Stimulated activated memory B cell treated with anti-CD40 and anti-IgM and Interleukin-4, amounts not matched to agents 10 μg/mL and 1 μg/mL and 100 μg/mL, for 72 hours (primary cell): ENCODE results near the gene NUP214.
A peak's percentile ranks its signal among the peaks of the same experiment; 100 is the strongest.
"Not testable (repeated sequence)": the region's sequence is repeated elsewhere in the genome, so short reads cannot be mapped to it uniquely, and the experiment has no call there.

Source experiments
- ATAC-seq: fragments of 150-1000 bp; cut with Tn5 transposase; 2 replicates; pipeline ENCODE4 v1.10.0; 2021
- H3K27ac Mint-ChIP-seq: one replicate; pipeline ENCODE4 v1.8.0; 2022; ENCODE audit warnings: mild to moderate bottlenecking, mixed read lengths
- H3K27me3 Mint-ChIP-seq: one replicate; pipeline ENCODE4 v1.8.0; 2022; ENCODE audit warnings: mixed read lengths
- H3K36me3 Mint-ChIP-seq: one replicate; pipeline ENCODE4 v1.8.0; 2022; ENCODE audit warnings: mixed read lengths
- H3K4me1 Mint-ChIP-seq: one replicate; pipeline ENCODE4 v1.8.0; 2022; ENCODE audit warnings: mixed read lengths
- H3K4me3 Mint-ChIP-seq: one replicate; pipeline ENCODE4 v1.8.0; 2022; ENCODE audit warnings: mild to moderate bottlenecking, moderate library complexity, mixed read lengths
- H3K9me3 Mint-ChIP-seq: one replicate; pipeline ENCODE4 v1.8.0; 2022; ENCODE audit warnings: mixed read lengths

The NUP214 gene

DNA sequence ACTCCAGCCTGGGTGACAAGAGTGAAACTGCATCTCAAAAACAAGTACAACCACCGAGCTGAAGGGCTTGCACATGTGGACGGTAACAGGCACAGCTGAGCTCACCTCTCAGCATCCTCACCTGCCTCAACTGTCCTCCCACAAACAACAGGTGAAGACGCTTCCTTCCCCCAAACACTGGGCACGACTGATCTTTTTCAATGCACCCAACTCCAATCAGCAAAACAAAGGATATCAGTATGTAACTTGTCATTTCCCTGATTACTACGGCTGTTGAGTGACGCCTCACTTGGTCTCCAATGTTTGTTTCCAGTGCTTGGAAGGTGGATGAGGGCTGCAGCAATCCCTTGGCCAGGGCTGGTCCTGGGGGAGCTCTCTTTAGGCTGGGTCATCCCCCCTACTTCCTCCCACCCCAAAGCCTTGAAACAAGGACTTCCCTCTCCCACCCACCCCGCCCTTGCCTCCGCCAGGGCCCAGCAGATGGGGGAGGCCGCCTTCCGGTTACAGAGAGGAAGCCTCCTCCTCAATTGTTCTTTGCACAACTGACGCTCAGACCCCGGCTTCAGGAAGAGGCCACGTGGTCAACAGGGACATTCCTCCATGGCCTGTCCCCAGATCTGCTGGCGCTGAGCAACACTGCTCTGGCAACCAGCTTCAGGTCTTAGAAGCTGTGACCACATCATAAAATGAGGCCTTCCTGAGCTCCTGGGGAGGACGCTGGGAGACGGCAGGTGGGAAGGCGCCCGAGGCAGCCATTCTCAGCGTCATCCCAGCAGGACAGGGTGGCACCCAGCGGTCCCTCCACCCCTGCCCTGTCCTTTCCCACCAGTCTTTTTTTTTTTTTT, 145.0 kb downstream of the NUP214 start:
- Mint-ChIP-seq H3K9me3 (no peaks in the 10 kb centered on the region), H3K27me3 (no peaks in the 10 kb centered on the region), H3K4me3 (peak overlapping the region; percentile 75), H3K36me3 (peaks cover 12% of the 10 kb centered on the region), H3K27ac (peak overlapping the region; percentile 97), H3K4me1 (peaks cover 92% of the 10 kb centered on the region)
- ATAC-seq = peak; percentile 32

GRCh38 chr9:131271016-131271273, 145.6 kb downstream of the NUP214 start:
- H3K36me3 Mint-ChIP-seq, H3K27me3 Mint-ChIP-seq, ATAC-seq, H3K9me3 Mint-ChIP-seq: not testable (repeated sequence)
- Mint-ChIP-seq H3K4me1 (peaks cover 91% of the 10 kb centered on the region), H3K27ac (peak overlapping the region; percentile 97), H3K4me3 (peak overlapping the region; percentile 75)

- Mint-ChIP-seq H3K9me3 (no peaks in the 10 kb centered on the region), H3K4me1 (peaks cover 91% of the 10 kb centered on the region), H3K36me3 (peaks cover 7% of the 10 kb centered on the region), H3K4me3 (no peak overlapping the region), H3K27ac (peak overlapping the region; percentile 97), H3K27me3 (no peaks in the 10 kb centered on the region)
- no peak for ATAC-seq
These were observed 146.1 kb downstream of the NUP214 start for GRCh38 chr9:131271506-131271931.

DNA sequence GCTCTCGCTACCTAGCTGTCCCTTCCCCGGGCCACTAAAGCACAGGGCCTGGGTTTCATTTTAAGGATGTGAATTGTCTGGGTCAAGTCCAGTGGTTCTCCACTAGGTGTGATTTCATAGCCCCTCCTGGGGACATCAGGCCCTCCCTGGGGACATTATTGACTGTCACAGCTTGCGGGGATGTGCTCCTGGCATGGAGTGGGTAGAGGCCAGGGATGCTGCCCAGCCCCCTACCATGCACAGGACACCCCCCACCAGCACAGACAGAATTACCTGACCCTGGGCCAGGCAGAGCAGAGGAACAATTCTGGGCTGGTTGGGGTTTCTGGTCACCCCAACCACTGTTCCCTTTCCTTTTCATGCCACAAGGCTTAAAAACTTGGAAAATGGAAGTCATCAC, 146.8 kb downstream of the NUP214 start:
- H3K4me1 Mint-ChIP-seq = peaks cover 84% of the 10 kb centered on the region
- no peak for ATAC-seq
- H3K36me3 Mint-ChIP-seq = peaks cover 5% of the 10 kb centered on the region
- peak overlapping the region; percentile 67 for H3K4me3 Mint-ChIP-seq
- no peaks in the 10 kb centered on the region for H3K9me3 Mint-ChIP-seq
- no peaks in the 10 kb centered on the region for H3K27me3 Mint-ChIP-seq
- peak overlapping the region; percentile 97 for H3K27ac Mint-ChIP-seq

- peaks cover 84% of the 10 kb centered on the region for H3K4me1 Mint-ChIP-seq
- H3K27me3 Mint-ChIP-seq = no peaks in the 10 kb centered on the region
- peak overlapping the region; percentile 97 for H3K27ac Mint-ChIP-seq
- peaks cover 5% of the 10 kb centered on the region for H3K36me3 Mint-ChIP-seq
- H3K9me3 Mint-ChIP-seq = no peaks in the 10 kb centered on the region
- ATAC-seq = no peak
- peak overlapping the region; percentile 100 for H3K4me3 Mint-ChIP-seq
These were observed 147.9 kb downstream of the NUP214 start for GRCh38 chr9:131273146-131273855.

DNA sequence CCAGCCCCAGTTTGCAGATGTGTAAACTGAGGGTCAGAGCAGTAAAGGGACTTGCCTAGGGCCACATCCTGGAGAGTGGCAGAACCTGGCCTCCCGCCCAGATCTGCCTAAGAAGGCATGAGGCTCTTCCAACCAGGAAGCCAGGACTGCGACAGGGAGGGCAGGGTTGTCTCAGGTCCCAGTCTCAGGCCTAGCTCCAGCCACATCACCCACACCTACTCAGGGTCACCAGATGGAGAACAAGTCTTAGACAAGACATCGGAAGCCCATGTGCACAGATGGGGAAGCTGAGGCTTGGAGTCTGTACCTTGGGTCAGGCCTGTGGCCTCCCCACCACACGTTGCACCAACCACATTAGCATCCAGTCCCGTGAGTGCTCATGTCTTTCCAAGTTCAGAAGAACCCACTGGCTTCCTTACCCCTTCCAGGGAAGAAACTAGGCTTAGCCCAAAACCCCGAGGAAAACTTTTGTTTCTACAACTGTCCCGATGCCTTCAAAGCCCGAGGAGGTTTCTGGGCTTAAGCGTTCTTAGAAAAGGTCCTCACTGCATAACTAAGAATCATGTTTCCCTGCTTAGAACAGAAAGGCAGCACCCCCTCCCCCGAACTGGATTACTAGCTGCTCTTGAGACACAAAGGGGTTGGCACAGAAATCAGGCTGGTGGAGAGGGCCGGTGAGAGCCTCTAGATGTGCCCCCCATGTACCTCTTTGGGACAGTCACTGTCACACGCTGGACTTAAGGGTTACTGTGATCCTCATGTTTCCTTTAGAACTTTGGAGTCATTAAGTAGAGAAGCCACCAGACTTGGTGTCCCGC, 148.7 kb downstream of the NUP214 start:
- Mint-ChIP-seq H3K27me3 (no peaks in the 10 kb centered on the region), H3K9me3 (no peaks in the 10 kb centered on the region), H3K36me3 (peaks cover 5% of the 10 kb centered on the region), H3K27ac (peak overlapping the region; percentile 97), H3K4me3 (peak overlapping the region; percentile 100), H3K4me1 (peaks cover 79% of the 10 kb centered on the region)
- no peak for ATAC-seq

- peaks cover 5% of the 10 kb centered on the region for H3K36me3 Mint-ChIP-seq
- H3K4me1 Mint-ChIP-seq = peaks cover 71% of the 10 kb centered on the region
- no peaks in the 10 kb centered on the region for H3K9me3 Mint-ChIP-seq
- no peaks in the 10 kb centered on the region for H3K27me3 Mint-ChIP-seq
- H3K27ac Mint-ChIP-seq = peak overlapping the region; percentile 97
- H3K4me3 Mint-ChIP-seq = peak overlapping the region; percentile 100
- ATAC-seq = peak; percentile 45
These were observed 149.4 kb downstream of the NUP214 start for GRCh38 chr9:131274674-131275331.

- no peaks in the 10 kb centered on the region for H3K27me3 Mint-ChIP-seq
- peaks cover 5% of the 10 kb centered on the region for H3K36me3 Mint-ChIP-seq
- peak overlapping the region; percentile 100 for H3K4me3 Mint-ChIP-seq
- ATAC-seq = peak; percentile 54
- no peaks in the 10 kb centered on the region for H3K9me3 Mint-ChIP-seq
- peak overlapping the region; percentile 97 for H3K27ac Mint-ChIP-seq
- H3K4me1 Mint-ChIP-seq = peaks cover 64% of the 10 kb centered on the region
These were observed 150.1 kb downstream of the NUP214 start for GRCh38 chr9:131275332-131276093.

- peaks cover 57% of the 10 kb centered on the region for H3K4me1 Mint-ChIP-seq
- H3K4me3 Mint-ChIP-seq = peak within 1 kb of the TSS; percentile 100
- peak within 1 kb of the TSS; percentile 97 for H3K27ac Mint-ChIP-seq
- no peaks in the 10 kb centered on the region for H3K9me3 Mint-ChIP-seq
- peak; percentile 29 for ATAC-seq
- H3K36me3 Mint-ChIP-seq = peaks cover 5% of the 10 kb centered on the region
- H3K27me3 Mint-ChIP-seq = peaks cover 6% of the 10 kb centered on the region
These were observed 150.9 kb downstream of the NUP214 start, which contains the start of gene FAM78A for GRCh38 chr9:131276094-131276888. FAM78A (minus strand) TSS chr9:131276510; CDS start chr9:131276179, 331 bp downstream.

- peaks cover 55% of the 10 kb centered on the region for H3K4me1 Mint-ChIP-seq
- H3K36me3 Mint-ChIP-seq = peaks cover 5% of the 10 kb centered on the region
- peak overlapping the region; percentile 97 for H3K27ac Mint-ChIP-seq
- peak overlapping the region; percentile 38 for H3K4me3 Mint-ChIP-seq
- peaks cover 12% of the 10 kb centered on the region for H3K27me3 Mint-ChIP-seq
- no peaks in the 10 kb centered on the region for H3K9me3 Mint-ChIP-seq
- peak; percentile 21 for ATAC-seq
These were observed 151.5 kb downstream of the NUP214 start for GRCh38 chr9:131276891-131277286.

- Mint-ChIP-seq H3K36me3 (peaks cover 5% of the 10 kb centered on the region), H3K4me3 (peak overlapping the region; percentile 38), H3K27ac (peak overlapping the region; percentile 86), H3K27me3 (peaks cover 17% of the 10 kb centered on the region), H3K9me3 (no peaks in the 10 kb centered on the region), H3K4me1 (peaks cover 55% of the 10 kb centered on the region)
- ATAC-seq = peak; percentile 31
These were observed 152.0 kb downstream of the NUP214 start for GRCh38 chr9:131277287-131277909.

- Mint-ChIP-seq H3K27me3 (peaks cover 18% of the 10 kb centered on the region), H3K4me3 (peak overlapping the region; percentile 94), H3K36me3 (peaks cover 5% of the 10 kb centered on the region), H3K27ac (peak overlapping the region; percentile 86), H3K4me1 (peaks cover 50% of the 10 kb centered on the region), H3K9me3 (no peaks in the 10 kb centered on the region)
- ATAC-seq = peak; percentile 72
These were observed 152.7 kb downstream of the NUP214 start for GRCh38 chr9:131277910-131278701.
